A549 treated with RU486 at 1 μM for 4 hours (cell line): ENCODE data around the gene RBBP5. TPM values are rescaled to one million over a fixed set of nuclear protein-coding genes. Genes with fewer than 3 reads are reported as not detected.

Source experiments
- total RNA-seq: library from RNA; stranded (reverse); fragments of 200-300 nt; extraction: Qiagen RNA extraction; gene quantifications from 5 replicates; pipeline ENCODE4 v1.2.3, GENCODE V29; 2022; ENCODE audit warnings: low read depth

The RBBP5 gene, protein sequence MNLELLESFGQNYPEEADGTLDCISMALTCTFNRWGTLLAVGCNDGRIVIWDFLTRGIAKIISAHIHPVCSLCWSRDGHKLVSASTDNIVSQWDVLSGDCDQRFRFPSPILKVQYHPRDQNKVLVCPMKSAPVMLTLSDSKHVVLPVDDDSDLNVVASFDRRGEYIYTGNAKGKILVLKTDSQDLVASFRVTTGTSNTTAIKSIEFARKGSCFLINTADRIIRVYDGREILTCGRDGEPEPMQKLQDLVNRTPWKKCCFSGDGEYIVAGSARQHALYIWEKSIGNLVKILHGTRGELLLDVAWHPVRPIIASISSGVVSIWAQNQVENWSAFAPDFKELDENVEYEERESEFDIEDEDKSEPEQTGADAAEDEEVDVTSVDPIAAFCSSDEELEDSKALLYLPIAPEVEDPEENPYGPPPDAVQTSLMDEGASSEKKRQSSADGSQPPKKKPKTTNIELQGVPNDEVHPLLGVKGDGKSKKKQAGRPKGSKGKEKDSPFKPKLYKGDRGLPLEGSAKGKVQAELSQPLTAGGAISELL
- 9.5 to 14.4 TPM (median 12.8 TPM) in 5 replicates for total RNA-seq

DNA sequence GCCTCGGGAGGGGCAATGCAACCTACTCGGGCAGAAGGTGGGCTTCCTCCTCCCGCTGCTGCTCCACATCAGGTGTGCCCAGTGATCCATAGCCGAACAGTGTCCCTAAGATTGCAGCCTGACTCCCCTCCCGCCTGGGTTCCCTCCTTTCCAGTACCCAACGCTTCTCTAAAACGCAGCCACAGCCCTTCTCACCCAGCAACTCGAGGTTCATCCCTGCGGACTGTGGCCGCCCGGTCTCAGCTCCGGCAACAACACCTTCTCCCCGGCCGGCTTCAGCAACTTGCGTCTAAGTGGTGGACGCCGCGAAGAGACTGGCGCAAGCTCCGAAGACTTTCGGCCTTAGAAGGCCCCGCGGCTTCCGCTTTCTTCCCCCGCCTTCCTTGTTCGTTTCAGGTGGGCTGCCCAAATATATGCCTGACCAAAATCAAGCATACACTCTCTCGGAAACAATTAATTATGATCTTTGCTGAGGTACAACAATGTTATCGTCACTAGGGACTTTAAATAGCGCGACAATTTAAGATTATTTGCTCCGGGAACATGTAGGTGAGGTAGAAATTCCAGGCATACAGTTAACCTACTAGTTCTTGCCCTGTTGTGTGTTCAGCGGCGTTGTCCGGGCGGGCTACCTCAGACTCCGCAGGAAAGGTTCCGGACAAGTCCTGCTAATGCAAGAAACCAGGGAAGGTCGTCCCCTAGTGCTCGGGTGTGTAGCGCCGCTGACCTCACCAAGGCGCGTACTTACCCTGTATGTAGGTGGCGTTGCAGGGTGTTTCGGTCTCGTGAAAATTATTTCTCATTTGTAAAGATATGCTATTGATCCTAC lies at the start of gene RBBP5:
Gene RBBP5 (minus strand): TSS at position 319 of the 829 bp plus-strand sequence. CDS start 105 bp downstream, at position 214.

DNA sequence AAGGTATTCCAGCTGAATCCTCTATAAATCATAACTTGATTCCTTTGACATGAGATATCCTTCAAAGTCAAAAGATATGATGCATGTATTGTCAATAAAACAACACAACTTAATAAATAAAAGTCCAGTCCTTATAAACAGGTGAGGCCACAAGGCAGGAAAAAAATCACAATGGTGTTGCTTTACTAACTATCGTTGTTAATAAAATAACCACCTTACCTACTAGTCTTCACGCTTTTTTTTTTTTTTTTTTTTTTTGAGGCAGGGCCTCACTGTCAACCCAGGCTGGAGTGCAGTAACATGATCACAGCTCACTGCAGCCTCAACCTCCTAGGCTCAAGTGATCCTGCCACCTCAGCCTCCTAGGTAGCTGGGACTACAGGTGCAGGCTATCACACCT lies 37.4 kb downstream of the RBBP5 start, which contains the start of gene TMEM81:
Gene TMEM81 (minus strand): TSS at position 101 of the 400 bp plus-strand sequence. CDS start 140 bp downstream, outside the sequence.

DNA sequence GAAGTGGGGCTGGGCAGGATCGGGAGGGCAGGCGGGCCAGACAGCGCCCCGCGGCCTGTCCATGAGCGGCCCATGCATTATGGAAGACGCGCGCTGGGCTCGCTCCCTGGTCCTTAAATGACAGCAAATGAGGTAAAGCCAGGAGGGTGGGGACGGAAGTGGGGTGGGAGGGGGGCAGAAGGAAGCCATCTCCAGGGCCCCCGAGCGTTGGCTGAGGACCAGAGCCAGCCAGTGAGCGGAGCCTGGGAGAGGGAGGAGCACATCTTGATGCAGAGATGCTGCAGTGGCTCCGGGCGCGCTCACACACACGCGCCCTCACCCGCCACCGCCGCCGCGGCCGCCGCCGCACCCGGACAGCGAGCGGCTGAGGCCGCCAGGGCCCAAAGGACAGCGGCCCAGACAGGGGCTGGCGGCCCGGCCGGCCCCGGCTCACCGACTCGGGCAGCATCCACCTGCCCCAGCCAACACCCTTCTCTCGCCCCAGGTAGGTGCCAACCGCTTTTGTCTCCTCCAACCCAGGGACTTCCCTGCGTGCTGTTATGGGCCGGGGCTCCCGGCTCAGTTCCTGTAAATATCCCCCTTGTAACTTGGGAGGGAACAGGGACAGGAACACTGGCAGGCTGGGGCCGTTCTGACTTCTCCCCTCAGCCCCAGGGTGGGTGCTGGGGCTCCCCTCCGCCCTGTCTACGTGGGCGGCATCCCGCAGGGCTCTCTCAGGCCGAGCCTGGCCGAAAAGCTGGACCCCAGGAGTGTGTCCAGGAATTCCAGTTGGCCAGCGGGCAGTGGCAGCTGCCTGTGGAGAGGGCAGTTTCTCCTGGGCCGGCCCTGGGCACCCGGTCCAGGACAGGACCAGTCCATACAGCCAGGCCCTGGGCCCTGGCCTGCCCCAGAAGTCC lies 78.6 kb downstream of the RBBP5 start, which contains the start of gene CNTN2:
Gene CNTN2 (plus strand): TSS at position 302 of the 896 bp plus-strand sequence. CDS start 9,974 bp downstream, outside the sequence.

Other genes with a start within 250 kb of the RBBP5 start
- 0.03 TPM in 1 of 5 replicates, not detected in the others for gene CNTN2, start 78.8 kb downstream of the RBBP5 start, total RNA-seq
- gene TMEM81, start 37.5 kb downstream of the RBBP5 start, total RNA-seq, result 1.9 to 4.2 TPM (median 2.2 TPM) in 5 replicates
- gene DSTYK, start 89.7 kb upstream of the RBBP5 start, total RNA-seq, result 6.2 to 9.7 TPM (median 9.5 TPM) in 5 replicates
- 2.0 to 3.3 TPM (median 2.7 TPM) in 5 replicates for gene TMCC2, start 106.0 kb upstream of the RBBP5 start, total RNA-seq
- gene NUAK2, start 199.8 kb upstream of the RBBP5 start, total RNA-seq, result 24.3 to 32.6 TPM (median 31.1 TPM) in 5 replicates
- 0.29 to 0.64 TPM (median 0.49 TPM) in 5 replicates for gene KLHDC8A, start 234.9 kb upstream of the RBBP5 start, total RNA-seq